Endodermal cell (in vitro differentiated cells): ENCODE measurements around the gene EIF2A. TPM values are rescaled to one million over a fixed set of nuclear protein-coding genes. Genes with fewer than 3 reads are reported as not detected.
"Not testable (repeated sequence)": the region's sequence is repeated elsewhere in the genome, so short reads cannot be mapped to it uniquely, and the experiment has no call there.

Experiments
- DNase-seq: peaks from one replicate; pipeline ENCODE4 v3.0.0-alpha.2; 2017
- H3K27ac ChIP-seq: 2 replicates; pipeline ENCODE4 v1.5.1; 2013; ENCODE audit warnings: mild to moderate bottlenecking, low read depth, low read length, moderate library complexity
- H3K27me3 ChIP-seq: 2 replicates; pipeline ENCODE4 v1.6.1; 2013; ENCODE audit warnings: mild to moderate bottlenecking, low read length, moderate library complexity; ENCODE audit not compliant: insufficient read depth, control insufficient read depth, poor library complexity, severe bottlenecking
- H3K36me3 ChIP-seq: 2 replicates; pipeline ENCODE4 v1.7.0; 2013; ENCODE audit warnings: mild to moderate bottlenecking, low read length, moderate library complexity; ENCODE audit not compliant: control insufficient read depth, insufficient read depth
- H3K4me1 ChIP-seq: one replicate; pipeline ENCODE4 v1.7.0; 2013; ENCODE audit warnings: low read length; ENCODE audit not compliant: control insufficient read depth, insufficient read depth
- H3K4me3 ChIP-seq: 2 replicates; pipeline ENCODE4 v1.5.1; 2013; ENCODE audit warnings: mild to moderate bottlenecking, low read length, moderate library complexity
- H3K9ac ChIP-seq: 2 replicates; pipeline ENCODE4 v1.6.1; 2013; ENCODE audit warnings: mild to moderate bottlenecking, low read length, moderate library complexity; ENCODE audit not compliant: poor library complexity, severe bottlenecking; ENCODE audit errors: extremely low read depth
- H3K9me3 ChIP-seq: 2 replicates; pipeline ENCODE4 v1.6.1; 2013; ENCODE audit warnings: mild to moderate bottlenecking, low read length, moderate library complexity; ENCODE audit not compliant: control insufficient read depth
- H3K27ac Mint-ChIP-seq: 2 replicates; pipeline ENCODE4 v1.8.0; 2020; ENCODE audit warnings: mixed read lengths
- H3K27me3 Mint-ChIP-seq: 2 replicates; pipeline ENCODE4 v1.8.0; 2021; ENCODE audit warnings: mild to moderate bottlenecking, mixed read lengths; ENCODE audit not compliant: insufficient read depth
- H3K36me3 Mint-ChIP-seq: 2 replicates; pipeline ENCODE4 v1.8.0; 2020; ENCODE audit warnings: low read depth, mixed read lengths
- H3K4me1 Mint-ChIP-seq: 2 replicates; pipeline ENCODE4 v1.8.0; 2020; ENCODE audit warnings: mixed read lengths
- H3K4me3 Mint-ChIP-seq: 2 replicates; pipeline ENCODE4 v1.8.0; 2020; ENCODE audit warnings: mild to moderate bottlenecking, moderate library complexity, mixed read lengths
- H3K9me3 Mint-ChIP-seq: 2 replicates; pipeline ENCODE4 v1.8.0; 2020; ENCODE audit warnings: mild to moderate bottlenecking, mixed read lengths
- WGBS, 2 experiments: methylation state at CpG; one replicate each; pipeline versions ENCODE4 v1.1.5 to v1.1.7; 2013; ENCODE audit warnings: missing lambda C conversion rate in 2 of 2, mixed read lengths in 1 of 2; ENCODE audit not compliant: insufficient coverage in 1 of 2, insufficient read length in 1 of 2; 5-methylcytosine and 5-hydroxymethylcytosine counted together
- long read RNA-seq, 4 experiments: library from polyadenylated mRNA in 2 of 4; library from RNA in 1 of 4; library from capped mRNA in 1 of 4; stranded (forward) in 3 of 4; unstranded in 1 of 4; transcript quantifications; one replicate each; pipeline ENCODE4 v2.0.0, GENCODE V29; 2020 to 2021; ENCODE audit warnings: inconsistent platforms in 1 of 4
- polyA plus RNA-seq, 2 experiments: library from polyadenylated mRNA; stranded (reverse); fragments of 50-300 nt; gene quantifications; one replicate each; pipeline ENCODE4 v1.2.3, GENCODE V29; 2013
- total RNA-seq, 2 donors: library from RNA; stranded (reverse); fragmentation: NEBNext Ultra II Directional in 1 of 2; extraction: Animal tissue kit (Norgen Biotek cat#: 25700) in 1 of 2; gene quantifications; 2 replicates in 1 of 2; 3 replicates in 1 of 2; pipeline ENCODE4 v1.2.1, GENCODE V29; 2021
- TF ChIP-seq, protein P1 (sequence below): fragments of 200-600 bp; sonication (generic); conservative IDR thresholded peaks from 2 replicates; pipeline ENCODE4 v1.5.0; 2021; ENCODE audit warnings: antibody characterized with exemption, mild to moderate bottlenecking

EIF2A gene
- total RNA-seq = 10 to 100 TPM; 63.5 to 63.7 TPM
- 98.8 TPM for polyA plus RNA-seq (2013, experiment 1 of 2)
- 89.7 TPM for polyA plus RNA-seq (2013, experiment 2 of 2)
- long read RNA-seq, experiment 1, partial matches to known transcripts = 20 of 29 reads
- long read RNA-seq, experiment 1, other reads (novel, unspliced or antisense) = 9 of 29 reads
- long read RNA-seq, experiment 2, transcript EIF2A-203 (14 exons, 2,198 nt) = major isoform, 75 of 90 reads
- long read RNA-seq, experiment 2, partial matches to known transcripts = 10 of 90 reads
- long read RNA-seq, experiment 2, other reads (novel, unspliced or antisense) = 3 of 90 reads
- long read RNA-seq, experiment 3, transcript EIF2A-203 (14 exons, 2,198 nt) = major isoform, 229 of 284 reads
- long read RNA-seq, experiment 3, partial matches to known transcripts = 30 of 284 reads
- long read RNA-seq, experiment 3, other reads (novel, unspliced or antisense) = 22 of 284 reads
- long read RNA-seq, experiment 4, transcript EIF2A-203 (14 exons, 2,198 nt) = major isoform, 42 of 57 reads
- long read RNA-seq, experiment 4, partial matches to known transcripts = 8 of 57 reads
- long read RNA-seq, experiment 4, other reads (novel, unspliced or antisense) = 3 of 57 reads

DNA sequence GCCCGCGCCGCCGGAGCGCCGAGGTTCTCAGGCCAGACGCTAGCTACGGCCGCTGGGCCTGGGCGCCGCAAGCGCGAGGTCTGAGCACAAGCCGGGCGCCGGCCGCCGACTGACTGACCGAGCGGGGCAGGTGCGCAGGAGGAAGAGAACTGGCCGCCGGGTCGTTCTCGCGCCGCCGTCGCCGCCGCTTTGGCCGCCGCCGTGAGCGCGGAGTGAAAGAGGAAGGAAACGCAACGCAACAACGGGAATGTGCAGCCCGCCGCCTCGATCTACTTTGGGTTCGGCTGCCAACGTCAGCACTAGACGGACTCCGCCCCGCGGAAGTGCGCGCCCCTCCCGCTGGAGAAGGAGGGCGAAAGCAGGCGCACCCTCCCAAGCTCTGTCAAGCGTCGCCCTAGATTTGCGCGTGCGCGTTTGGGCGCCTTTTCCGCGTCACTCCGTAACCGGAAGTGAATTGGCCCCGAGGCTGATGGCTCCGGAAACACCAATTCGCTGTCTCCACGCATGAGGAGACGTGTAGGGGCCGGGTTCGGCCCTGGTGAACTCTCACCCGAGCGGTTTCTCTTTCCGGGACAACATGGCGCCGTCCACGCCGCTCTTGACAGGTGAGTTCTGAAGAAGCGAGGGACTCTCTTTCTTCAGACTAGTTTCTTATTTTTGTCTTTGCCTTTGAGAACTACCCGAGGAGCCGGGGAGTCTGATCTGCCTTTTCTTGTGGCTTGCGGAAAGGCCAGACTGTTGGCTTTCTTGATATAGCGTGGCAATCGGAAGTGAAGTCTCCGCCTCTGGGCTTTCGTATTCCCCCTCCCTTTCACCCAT lies at the start of gene EIF2A, which contains the start of gene SERP1:
Gene EIF2A, plus strand, starts transcription at position 562 of the 819 bp plus-strand sequence. Its CDS starts 16 bp downstream, at position 578.
Gene SERP1, minus strand, starts transcription at position 271 of the 819 bp plus-strand sequence. CDS start 361 bp downstream, outside the sequence.
- Histone ChIP-seq H3K4me1 (no peaks in the 10 kb centered on the region), H3K36me3 (peaks cover 54% of the 10 kb centered on the region), H3K9me3 (no peaks in the 10 kb centered on the region), H3K4me3 (peak within 1 kb of the TSS; percentile 98), H3K27me3 (no peaks in the 10 kb centered on the region), H3K9ac (peak within 1 kb of the TSS; percentile 93), H3K27ac (peak within 1 kb of the TSS; percentile 96)
- Mint-ChIP-seq H3K4me3 (peak within 1 kb of the TSS; percentile 94), H3K36me3 (peaks cover 23% of the 10 kb centered on the region), H3K4me1 (peaks cover 19% of the 10 kb centered on the region), H3K27ac (peak within 1 kb of the TSS; percentile 99), H3K9me3 (no peaks in the 10 kb centered on the region), H3K27me3 (no peaks in the 10 kb centered on the region)
- TF ChIP-seq, protein P1, sequence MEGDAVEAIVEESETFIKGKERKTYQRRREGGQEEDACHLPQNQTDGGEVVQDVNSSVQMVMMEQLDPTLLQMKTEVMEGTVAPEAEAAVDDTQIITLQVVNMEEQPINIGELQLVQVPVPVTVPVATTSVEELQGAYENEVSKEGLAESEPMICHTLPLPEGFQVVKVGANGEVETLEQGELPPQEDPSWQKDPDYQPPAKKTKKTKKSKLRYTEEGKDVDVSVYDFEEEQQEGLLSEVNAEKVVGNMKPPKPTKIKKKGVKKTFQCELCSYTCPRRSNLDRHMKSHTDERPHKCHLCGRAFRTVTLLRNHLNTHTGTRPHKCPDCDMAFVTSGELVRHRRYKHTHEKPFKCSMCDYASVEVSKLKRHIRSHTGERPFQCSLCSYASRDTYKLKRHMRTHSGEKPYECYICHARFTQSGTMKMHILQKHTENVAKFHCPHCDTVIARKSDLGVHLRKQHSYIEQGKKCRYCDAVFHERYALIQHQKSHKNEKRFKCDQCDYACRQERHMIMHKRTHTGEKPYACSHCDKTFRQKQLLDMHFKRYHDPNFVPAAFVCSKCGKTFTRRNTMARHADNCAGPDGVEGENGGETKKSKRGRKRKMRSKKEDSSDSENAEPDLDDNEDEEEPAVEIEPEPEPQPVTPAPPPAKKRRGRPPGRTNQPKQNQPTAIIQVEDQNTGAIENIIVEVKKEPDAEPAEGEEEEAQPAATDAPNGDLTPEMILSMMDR = no peak
- DNase-seq = peak; percentile 99
- WGBS, 2 experiments = 0% methylated on average over 53 to 86 of the region's 86 CpGs

DNA sequence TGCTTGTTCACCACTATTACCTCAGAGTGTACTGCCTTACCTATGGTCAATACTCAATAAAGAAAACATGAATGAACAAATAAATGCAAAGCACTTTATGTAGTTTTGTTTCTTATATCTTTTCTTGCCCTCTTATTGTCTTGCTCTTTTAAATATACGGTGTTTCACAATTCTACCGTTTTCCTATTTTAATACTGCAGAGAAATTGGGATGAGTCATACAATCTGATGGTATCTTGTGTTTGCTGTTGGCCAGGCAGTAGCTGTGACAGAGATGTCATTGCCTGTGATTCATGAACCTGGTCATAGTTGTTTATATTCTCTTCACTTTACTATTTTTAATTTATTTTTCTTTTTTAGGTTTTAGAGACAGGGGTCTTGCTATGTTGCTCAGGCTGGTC lies 48.6 kb upstream of the EIF2A start:
- Histone ChIP-seq H3K27me3 (no peaks in the 10 kb centered on the region), H3K4me1 (no peaks in the 10 kb centered on the region), H3K27ac (no peak overlapping the region), H3K9me3 (peaks cover 27% of the 10 kb centered on the region), H3K9ac (no peak overlapping the region), H3K4me3 (no peak overlapping the region), H3K36me3 (no peaks in the 10 kb centered on the region)
- Mint-ChIP-seq H3K9me3 (peaks cover 26% of the 10 kb centered on the region), H3K27ac (no peak overlapping the region), H3K4me1 (peaks cover 3% of the 10 kb centered on the region), H3K4me3 (no peak overlapping the region), H3K27me3 (no peaks in the 10 kb centered on the region), H3K36me3 (peaks cover 3% of the 10 kb centered on the region)
- DNase-seq = no peak
- TF ChIP-seq, protein P1 = no peak
- WGBS, 2 experiments = 92 to 100% methylated on average over 2 of the region's 2 CpGs

DNA sequence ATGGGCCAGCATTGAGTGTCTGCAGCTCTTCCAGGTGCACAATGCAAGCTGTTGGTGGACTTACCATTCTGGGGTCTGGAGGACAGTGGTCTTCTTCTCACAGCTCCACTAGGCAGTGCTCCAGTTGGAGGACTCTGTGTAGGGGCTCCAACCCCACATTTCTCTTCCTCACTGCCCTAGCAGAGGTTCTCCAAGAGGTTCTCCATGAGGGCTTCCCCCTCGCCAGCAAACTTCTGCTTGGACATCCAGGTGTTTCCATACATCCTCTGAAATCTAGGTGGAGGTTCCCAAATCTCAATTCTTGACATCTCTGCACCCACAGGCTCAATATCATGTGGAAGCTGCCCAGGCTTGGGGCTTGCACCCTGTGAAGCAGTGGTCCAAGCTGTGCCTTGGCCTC lies 45.6 kb upstream of the EIF2A start:
- not testable (repeated sequence) for H3K27ac Mint-ChIP-seq, H3K4me1 Mint-ChIP-seq, H3K4me1 ChIP-seq, H3K27ac ChIP-seq, H3K36me3 Mint-ChIP-seq, DNase-seq, H3K36me3 ChIP-seq, H3K27me3 Mint-ChIP-seq, H3K27me3 ChIP-seq, H3K4me3 Mint-ChIP-seq, H3K9ac ChIP-seq
- peak overlapping the region; percentile 29 for H3K4me3 ChIP-seq
- peaks cover 27% of the 10 kb centered on the region for H3K9me3 ChIP-seq
- 91 to 100% methylated on average over 1 of the region's 1 CpG for WGBS, 2 experiments
- peaks cover 26% of the 10 kb centered on the region for H3K9me3 Mint-ChIP-seq
